HG03103 (cell line): ENCODE results near the gene C6orf120.

Source experiments
- ATAC-seq: cut with Tn5 transposase; IDR thresholded peaks from one replicate; pipeline ENCODE4 v1.9.1; 2021; ENCODE audit warnings: low read depth; ENCODE audit not compliant: unreplicated experiment

The C6orf120 gene

DNA sequence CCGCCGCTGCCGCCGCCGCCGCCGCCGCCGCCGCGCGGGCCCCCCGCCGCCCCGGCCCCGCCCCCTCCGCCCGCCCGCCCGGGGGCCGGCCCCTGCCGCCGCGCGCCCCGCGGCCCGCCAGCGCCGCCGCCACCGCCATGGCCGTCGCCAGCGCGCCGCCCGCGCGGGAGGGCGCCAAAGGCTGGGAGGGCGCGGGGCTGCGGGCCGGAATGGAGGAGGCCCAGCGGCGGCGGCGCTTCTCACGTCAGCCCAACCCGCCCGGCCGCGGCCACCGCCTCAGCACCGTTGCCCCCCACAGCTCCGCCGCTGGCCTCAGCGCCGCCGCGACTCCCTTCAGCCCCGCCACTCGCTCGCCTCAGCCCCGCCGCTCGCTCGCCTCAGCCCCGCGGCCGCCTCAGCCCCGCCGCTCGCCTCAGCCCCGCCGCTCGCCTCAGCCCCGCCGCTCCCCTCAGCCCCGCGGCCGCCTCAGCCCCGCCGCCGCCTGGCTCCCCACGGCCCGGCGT lies 22.1 kb downstream of the C6orf120 start:
- ATAC-seq, result peak; percentile 29

DNA sequence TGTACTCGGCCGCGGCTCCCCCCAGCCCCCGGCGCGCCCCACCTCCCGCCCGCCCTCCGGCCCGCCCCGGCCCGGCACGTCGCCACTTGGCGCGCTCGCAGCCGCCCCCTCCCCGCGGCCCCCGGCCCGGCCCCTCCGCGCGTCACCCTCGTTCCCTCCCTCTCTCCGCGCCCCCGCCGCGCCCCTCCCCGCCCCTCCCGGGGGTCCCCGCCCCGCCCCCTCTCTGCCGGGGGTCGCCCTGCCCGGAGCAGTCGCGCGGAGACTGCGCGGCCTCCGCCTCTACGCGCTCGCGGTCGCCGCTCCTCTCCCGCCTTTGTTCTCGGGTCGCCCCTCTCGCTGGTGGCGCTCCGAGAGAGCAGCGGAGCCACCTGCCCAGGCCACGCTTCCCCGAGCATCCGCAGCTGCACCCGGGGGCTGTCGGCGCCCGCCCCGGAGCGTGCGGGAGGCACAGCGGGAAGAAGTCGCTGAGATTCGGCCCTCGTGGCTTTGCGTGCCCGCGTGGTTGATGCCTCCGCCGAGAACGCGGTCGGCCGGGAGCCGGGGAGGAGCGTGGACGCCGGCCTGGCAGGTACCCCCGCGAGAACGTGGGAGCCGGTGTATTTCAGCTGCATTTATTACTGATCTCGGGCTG lies 22.7 kb downstream of the C6orf120 start, which contains the start of gene PHF10:
Gene PHF10 (minus strand): TSS at position 7 of the 631 bp plus-strand sequence. CDS start 569 bp downstream, outside the sequence.
- ATAC-seq, result peak; percentile 33

DNA sequence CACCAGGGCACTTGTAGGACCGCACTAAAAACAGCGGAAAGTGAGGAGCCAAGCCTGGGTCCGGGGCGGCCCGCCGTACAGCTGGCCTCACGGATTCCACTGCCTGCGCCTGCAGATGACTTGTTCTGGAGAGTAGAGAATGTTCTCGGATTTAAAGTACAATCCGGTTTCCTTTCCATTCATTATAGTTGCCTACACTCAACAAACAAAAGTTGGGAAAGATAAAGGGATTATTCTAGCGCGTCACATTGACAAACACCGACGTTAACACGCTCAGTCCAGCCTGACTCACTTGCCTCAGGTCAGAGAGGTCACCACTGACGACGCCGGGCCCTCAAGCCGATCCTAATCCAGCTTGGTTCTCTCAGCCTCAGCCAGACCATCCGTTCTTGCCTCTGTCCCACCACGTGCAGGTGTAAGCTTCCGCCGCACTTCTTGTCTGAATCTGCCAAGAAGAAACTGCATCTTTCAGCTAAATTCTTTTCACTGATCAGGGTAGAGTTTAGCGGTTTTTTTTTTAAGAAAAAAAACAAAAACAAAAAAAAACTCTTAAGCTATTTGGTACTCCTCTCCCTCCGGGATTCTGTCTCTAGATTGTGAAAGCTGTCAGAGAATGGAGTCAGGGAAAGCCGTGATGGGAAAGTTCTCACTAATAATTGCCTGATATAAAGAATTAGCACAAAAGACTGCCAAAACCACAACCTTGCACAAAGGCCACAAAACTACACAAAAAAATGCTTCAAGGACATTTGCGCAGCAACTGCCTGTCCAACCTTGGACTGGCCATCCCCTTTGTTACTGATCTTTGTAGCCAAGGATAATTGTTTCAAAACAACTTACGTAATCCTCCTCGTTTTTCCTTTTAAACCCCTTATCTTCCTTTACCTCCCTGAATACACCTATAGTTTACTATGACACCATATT lies 23.5 kb downstream of the C6orf120 start:
- peak; percentile 19 for ATAC-seq

DNA sequence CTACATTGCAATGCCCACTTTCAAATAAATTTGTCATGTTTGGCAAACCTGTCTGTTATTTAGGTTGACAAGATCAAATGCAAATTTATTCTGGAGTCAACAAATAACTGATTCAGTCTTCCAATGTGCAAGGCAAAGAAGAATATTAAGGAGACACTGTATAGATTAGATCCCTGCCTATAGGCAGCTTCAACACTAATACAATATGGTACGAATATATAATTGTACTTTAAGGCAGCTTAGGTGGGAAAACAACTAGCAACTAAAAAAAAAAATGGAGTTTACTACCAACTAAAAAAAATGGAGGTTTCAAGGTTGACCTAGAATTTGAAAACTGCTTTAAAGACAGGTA lies 24.1 kb downstream of the C6orf120 start:
- no peak for ATAC-seq

DNA sequence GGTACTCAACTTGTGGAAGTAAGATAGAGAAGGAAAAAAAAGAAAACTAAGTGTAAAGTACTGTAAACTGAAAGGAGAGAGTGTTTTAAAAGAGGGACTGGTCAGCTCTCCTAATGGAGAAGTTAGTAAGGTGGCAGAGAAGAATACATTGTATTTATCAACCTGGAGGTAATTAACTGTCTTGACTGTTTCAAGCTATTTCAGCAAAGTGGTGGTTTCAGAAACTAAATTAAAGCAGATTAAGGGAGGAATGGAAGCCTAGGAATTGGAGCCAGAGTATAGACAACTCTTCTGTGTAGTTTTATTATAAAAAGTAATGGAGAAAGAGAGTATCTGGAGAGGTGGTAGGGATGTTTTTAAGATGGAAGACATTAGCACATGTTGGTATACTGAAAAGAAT lies 25.0 kb downstream of the C6orf120 start:
- ATAC-seq, result no peak

DNA sequence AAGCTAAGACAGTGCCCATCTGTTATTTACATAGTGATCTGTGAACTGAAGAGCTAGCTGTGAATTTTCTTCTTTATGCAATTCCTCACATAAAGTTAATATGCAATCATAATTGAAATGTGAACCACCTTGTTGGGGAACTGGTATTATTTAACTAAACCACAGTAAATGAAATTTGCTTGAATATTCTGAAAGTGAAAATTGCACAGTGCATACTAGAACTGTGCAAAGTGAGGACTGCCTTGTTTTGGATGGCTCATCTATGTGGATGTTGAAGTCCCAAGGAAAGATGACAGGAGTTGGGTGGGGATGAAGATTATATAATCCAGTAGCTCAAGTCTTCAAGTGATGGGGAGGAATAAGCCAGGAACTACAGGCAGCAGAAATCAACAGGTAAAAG lies 28.0 kb downstream of the C6orf120 start:
- ATAC-seq, result no peak

DNA sequence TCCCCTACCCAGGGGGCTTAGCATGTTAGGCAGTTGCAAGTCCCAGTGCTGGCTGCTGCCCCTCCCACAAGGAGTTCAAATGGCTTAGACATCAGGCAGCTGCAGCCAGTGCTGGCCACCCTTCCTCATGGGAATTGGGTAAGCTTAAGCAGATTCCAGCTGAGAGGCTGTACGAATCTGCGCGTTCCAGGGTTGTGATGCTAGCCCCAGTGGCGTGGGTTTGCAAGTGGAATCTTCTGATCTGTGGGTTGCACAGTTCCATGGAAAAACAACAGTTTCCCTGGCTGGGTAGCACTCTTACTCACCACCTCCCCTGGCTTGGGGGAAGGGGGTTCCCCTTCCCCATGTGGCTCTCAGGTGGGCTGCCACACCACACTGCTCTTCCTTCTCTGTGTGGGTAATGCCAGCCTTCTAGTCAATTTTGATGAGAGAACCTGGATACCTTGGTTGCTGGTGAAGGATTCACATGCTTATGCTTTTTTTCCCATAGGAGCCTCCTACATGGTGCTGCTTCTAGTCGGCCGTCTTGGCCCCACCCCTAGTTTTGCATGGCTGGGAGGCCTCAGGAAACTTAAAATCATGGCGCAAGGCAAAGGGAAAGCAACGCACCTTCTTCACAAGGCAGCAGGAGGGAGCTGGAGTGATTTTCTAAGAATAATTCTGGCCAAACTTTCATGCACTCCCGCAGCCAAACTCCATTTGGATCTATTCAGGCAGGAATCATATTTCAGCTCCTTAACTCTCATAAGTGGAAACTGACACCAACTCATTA lies 36.5 kb downstream of the C6orf120 start:
- ATAC-seq, result no peak

DNA sequence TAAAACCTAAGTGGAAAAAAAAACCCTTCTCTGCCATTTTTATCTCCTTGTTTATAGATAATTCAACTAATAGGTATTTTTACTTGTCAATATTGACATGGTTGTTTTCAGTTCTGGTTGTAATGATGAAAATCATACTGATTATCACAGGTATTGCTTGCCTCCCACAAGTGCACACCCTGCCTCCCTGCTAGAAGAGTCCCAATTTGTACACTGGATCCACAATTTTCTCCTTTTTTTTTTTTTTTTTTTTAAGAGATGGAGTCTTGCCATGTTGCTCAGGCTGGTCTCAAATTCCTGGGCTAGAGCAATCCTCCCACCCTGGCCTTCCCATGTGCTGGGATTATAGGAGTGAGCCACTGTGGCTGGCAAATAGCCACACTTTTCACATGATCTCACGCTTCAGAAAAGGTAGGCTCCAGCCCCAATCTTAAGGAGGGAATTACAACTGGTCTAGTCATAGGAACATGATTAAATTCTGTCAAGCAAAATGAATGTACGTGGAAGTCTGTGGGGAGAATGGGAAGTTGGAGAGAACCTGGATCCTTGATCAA lies 37.1 kb downstream of the C6orf120 start:
- no peak for ATAC-seq

DNA sequence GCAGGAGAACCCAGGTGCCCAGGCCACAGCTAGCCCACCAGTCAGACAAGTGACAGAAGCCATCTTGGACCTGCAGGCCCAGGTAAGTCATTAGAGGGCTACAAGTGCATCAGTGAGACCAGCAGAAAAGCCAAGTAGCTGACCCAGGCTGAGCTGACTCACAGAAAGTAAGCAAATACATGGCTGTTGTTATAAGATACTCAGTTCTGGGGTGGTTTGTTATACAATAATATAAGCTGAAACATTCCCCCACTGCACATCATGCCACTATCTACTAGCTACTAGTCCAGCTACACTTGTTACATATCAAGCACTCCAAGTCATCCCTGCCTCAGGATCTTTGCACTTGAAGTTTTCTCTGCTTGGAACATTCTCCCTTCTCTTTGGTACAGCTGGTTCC lies 39.4 kb downstream of the C6orf120 start:
- no peak for ATAC-seq

DNA sequence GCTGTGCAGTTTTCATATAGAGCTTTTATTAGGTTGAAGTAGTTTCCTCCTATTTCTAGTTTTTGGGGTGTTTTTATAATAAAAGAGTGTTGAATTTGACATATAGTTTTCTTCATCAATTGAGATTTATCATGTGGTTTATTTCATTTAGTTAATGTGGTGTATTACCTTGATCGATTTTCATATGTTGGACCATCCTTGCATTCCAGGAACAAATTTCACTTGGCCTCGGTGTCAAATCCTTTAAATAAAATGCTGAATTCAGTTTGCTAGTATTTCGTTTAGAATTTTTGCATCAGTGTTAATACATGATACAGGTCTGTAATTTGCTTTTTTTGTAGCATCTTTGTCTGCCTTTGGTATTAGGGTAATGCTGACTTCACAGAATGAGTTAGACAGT lies 43.5 kb downstream of the C6orf120 start:
- no peak for ATAC-seq

DNA sequence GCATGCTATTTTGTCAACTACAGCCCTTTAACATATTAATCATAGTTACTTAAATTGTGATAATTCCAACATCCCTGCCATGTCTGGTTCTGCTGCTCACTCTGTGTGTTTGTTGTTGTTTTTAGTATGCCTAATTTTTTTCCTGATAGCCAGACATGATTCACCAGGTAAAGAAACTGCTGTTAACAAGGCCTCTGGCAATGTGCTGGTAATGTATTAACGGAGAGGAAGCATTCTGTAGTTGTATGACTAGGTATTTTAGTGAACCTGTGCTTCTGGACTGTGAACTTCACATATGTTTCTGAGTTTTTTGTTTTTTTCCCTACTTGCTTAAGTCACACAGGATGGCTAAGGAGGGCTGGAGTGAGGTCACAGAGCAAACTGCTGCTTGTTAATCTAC lies 44.6 kb downstream of the C6orf120 start:
- ATAC-seq, result no peak

DNA sequence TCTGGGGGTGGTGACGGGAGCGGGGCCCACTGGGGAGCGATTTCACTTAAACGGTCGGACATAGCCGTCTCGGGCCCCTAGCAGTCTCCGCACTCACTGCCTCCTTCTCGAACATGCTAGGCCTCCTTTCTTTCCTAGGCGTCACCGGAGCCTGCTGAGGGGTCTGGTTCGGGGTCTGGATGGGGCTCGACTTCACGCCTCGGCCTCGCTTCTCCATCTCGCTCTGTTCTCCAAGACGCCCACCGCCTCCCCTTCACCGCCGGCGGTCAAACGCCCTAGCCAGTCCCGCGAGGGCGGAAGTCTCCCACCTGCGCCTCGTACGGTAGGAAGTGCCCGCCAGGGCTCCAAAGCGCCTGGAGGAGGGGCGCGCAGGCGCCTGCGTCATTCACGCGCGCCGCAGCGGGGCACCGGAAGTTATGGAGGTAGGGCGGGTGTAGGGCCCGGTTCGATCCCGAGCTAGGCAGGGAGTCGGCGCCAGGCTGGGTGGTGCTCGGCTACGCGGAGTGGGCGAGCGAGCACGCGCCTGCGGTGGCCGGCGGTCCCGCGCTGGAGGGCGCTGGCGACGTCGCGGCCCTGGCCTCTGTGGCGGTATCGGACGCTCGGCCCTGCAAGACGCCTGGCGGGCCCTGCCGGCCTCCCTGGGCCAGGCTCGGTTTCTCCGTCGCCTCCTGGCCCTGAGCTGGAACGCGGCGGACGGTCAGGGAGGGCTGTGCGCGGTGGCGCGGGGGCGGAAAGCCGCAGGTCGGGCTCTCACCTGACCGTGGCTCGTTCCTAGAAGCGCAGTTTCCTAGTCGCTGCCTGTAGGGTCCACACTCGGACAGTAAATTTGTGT lies 49.5 kb downstream of the C6orf120 start, which contains the start of the genes DYNLT2 and ERMARD:
Gene DYNLT2 (minus strand): TSS at position 331 of the 832 bp plus-strand sequence. CDS start 114 bp downstream, at position 217.
Gene ERMARD (plus strand): TSS at position 381 of the 832 bp plus-strand sequence. CDS start 36 bp downstream, at position 417.
- ATAC-seq, result peak; percentile 93

DNA sequence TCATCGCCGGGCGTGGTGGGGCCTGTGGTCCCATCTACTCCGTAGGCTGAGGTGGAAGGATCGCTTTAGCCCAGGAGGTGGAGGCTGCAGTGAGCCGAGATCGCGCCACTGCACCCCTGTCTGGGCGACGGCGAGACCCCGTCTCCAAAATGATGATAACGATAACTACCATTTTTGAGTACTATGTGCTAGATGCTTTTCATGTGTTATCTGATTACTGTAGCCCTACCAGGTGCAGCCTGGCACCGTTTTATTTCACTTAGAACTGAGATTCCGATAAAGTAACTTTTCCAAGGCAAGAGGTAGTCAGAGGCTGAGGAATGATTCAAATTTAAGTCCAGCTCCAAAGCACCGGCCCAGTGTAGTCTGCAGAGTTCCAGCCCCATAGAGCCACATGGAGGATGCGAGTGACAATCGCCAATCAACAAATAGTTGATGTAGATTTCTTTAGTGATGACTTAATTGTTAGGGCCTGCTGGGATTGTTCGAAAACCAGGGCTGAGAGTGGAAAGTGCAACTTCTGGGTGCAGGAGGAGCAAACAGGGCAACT lies 50.2 kb downstream of the C6orf120 start:
- ATAC-seq, result no peak
